Gastrocnemius medialis (tissue), 4 donors: ENCODE data around the gene OR8B8.

Experiments used
- POLR2A ChIP-seq, 2 donors: fragments of 450-650 bp; IDR thresholded peaks; one replicate each; pipeline ENCODE4 v1.6.1; 2017; ENCODE audit warnings: antibody characterized with exemption in 2 of 2, mild to moderate bottlenecking in 2 of 2, moderate library complexity in 2 of 2
- TF ChIP-seq, protein P1 (sequence below), 5 experiments: fragments of 450-650 bp in 3 of 5; fragments of 200-600 bp in 2 of 5; sonication (generic) in 2 of 5; IDR thresholded peaks in 4 of 5; conservative IDR thresholded peaks in 1 of 5; 1 replicate in 4 of 5; 2 replicates in 1 of 5; pipeline ENCODE4 v1.5.1; 2016 to 2019; ENCODE audit warnings: antibody characterized with exemption in 5 of 5, mild to moderate bottlenecking in 3 of 5, moderate library complexity in 3 of 5

DNA sequence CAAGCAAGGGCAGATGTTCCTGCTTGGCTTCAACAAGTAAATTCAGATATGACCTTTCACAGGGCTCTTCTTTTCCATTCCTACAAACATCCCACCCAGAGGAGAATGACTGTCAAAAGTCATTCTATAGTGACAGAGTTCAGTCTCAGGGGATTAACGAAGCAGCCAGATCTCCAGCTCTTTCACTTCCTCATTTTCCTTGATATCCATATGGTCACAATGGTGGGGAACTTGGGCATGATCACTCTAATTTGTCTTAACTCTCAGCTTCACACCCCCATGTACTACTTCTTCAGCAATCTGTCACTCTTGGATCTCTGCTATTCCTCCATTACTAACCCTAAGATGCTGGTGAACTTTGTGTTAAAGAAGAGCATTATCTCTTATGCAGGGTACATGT, 15.0 kb upstream of the OR8B8 start:
- TF ChIP-seq, protein P1, sequence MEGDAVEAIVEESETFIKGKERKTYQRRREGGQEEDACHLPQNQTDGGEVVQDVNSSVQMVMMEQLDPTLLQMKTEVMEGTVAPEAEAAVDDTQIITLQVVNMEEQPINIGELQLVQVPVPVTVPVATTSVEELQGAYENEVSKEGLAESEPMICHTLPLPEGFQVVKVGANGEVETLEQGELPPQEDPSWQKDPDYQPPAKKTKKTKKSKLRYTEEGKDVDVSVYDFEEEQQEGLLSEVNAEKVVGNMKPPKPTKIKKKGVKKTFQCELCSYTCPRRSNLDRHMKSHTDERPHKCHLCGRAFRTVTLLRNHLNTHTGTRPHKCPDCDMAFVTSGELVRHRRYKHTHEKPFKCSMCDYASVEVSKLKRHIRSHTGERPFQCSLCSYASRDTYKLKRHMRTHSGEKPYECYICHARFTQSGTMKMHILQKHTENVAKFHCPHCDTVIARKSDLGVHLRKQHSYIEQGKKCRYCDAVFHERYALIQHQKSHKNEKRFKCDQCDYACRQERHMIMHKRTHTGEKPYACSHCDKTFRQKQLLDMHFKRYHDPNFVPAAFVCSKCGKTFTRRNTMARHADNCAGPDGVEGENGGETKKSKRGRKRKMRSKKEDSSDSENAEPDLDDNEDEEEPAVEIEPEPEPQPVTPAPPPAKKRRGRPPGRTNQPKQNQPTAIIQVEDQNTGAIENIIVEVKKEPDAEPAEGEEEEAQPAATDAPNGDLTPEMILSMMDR (IDR thresholded peaks at IDR 0.05 in 4 of 5, conservative IDR thresholded peaks at IDR 0.05 in 1 of 5): no peak
- TF ChIP-seq POLR2A (IDR thresholded peaks at IDR 0.05): no peak
